ENCODE data around the gene KCTD15. TPM values are rescaled to one million over a fixed set of nuclear protein-coding genes. Genes with fewer than 3 reads are reported as not detected.

Gene KCTD15
- total RNA-seq, result 100 to 1,000 TPM in 1 of 5 donors, 10 to 100 TPM in 4; 16.5 to 172 (median 32.4) TPM
- 10 to 100 TPM; 14.1 to 28.8 (median 18.2) TPM for polyA plus RNA-seq
- long read RNA-seq, donor 1, partial matches to known transcripts, result 0 of 1 reads
- long read RNA-seq, donor 1, other reads (novel, unspliced or antisense), result 0 of 1 reads
- long read RNA-seq, donor 2, partial matches to known transcripts, result 0 of 3 reads
- long read RNA-seq, donor 2, other reads (novel, unspliced or antisense), result 0 of 3 reads
- long read RNA-seq, donor 3, partial matches to known transcripts, result 0 of 2 reads
- long read RNA-seq, donor 3, other reads (novel, unspliced or antisense), result 0 of 2 reads
- long read RNA-seq, donor 4, result 0 reads
- long read RNA-seq, donor 5, partial matches to known transcripts, result 0 of 2 reads
- long read RNA-seq, donor 5, other reads (novel, unspliced or antisense), result 0 of 2 reads
- long read RNA-seq, donor 6, partial matches to known transcripts, result 0 of 4 reads
- long read RNA-seq, donor 6, other reads (novel, unspliced or antisense), result 0 of 4 reads
- long read RNA-seq, donor 7, partial matches to known transcripts, result 0 of 4 reads
- long read RNA-seq, donor 7, other reads (novel, unspliced or antisense), result 0 of 4 reads
- long read RNA-seq, donor 8, partial matches to known transcripts, result 0 of 5 reads
- long read RNA-seq, donor 8, other reads (novel, unspliced or antisense), result 0 of 5 reads
- long read RNA-seq, donor 9, partial matches to known transcripts, result 0 of 1 reads
- long read RNA-seq, donor 9, other reads (novel, unspliced or antisense), result 0 of 1 reads
- long read RNA-seq, donor 10, result 0 reads

DNA sequence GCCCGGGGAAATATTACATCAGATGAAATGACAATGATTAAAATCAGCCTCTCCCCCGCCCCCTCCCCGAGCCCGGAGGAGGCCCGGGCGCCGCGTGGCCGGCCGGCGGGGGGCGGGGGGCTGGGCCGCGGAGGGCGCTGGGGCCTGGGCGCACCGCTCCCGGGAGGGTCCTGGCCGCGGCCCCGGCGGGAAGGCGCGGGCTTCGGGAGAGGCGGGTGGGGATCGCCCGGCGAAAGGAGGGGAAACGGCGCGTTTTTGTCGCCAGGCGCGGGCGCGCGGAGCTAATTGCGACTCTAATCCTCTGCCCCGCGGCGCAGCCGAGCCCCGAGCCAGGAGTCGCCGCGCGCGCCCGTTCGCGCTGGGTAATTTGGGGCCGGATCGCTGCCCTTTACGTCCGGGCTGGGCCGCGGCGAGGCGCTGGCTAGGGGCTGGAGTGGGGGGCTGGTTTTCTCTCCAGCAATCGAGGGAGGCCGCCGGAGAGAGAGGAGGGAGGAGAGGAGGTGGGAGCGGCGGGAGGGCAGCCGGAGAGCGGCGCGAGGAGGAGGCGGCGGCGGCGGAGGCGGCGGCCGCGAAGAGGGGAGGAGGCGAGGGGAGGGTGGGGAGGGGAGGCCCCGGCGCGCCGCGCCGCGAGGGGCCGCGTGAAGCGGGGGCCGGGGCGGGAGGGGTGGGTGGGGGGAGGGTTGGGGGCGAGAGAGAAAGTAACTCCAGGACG lies at the start of gene KCTD15:
TSS of gene KCTD15 (plus strand) at position 707 of the 712 bp plus-strand sequence. CDS start 3,585 bp downstream, outside the sequence.
- H3K4me1 ChIP-seq, result peaks cover 8 to 52% (median 39%) of the 10 kb centered on the region in 4 donors
- H3K36me3 ChIP-seq, result peaks cover 0 to 11% (median 5%) of the 10 kb centered on the region in 4 donors
- TF ChIP-seq POLR2A (IDR thresholded peaks at IDR 0.05), result no peak
- no peak for TF ChIP-seq POLR2AphosphoS5 (IDR thresholded peaks at IDR 0.05)
- TF ChIP-seq, protein P1, sequence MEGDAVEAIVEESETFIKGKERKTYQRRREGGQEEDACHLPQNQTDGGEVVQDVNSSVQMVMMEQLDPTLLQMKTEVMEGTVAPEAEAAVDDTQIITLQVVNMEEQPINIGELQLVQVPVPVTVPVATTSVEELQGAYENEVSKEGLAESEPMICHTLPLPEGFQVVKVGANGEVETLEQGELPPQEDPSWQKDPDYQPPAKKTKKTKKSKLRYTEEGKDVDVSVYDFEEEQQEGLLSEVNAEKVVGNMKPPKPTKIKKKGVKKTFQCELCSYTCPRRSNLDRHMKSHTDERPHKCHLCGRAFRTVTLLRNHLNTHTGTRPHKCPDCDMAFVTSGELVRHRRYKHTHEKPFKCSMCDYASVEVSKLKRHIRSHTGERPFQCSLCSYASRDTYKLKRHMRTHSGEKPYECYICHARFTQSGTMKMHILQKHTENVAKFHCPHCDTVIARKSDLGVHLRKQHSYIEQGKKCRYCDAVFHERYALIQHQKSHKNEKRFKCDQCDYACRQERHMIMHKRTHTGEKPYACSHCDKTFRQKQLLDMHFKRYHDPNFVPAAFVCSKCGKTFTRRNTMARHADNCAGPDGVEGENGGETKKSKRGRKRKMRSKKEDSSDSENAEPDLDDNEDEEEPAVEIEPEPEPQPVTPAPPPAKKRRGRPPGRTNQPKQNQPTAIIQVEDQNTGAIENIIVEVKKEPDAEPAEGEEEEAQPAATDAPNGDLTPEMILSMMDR (IDR thresholded peaks at IDR 0.05), result no peak
- no peak for TF ChIP-seq EP300 (IDR thresholded peaks at IDR 0.05)
- intact Hi-C loops (cut with DNase I; ENCODE audit: low total_unique reads), result loop anchor here (10.0 kb wide), 1 partner anchor 108 kb away; no protein-coding TSS in a partner anchor
- peak within 1 kb of the TSS; percentile 89 to 98 (median 96) for H3K27ac ChIP-seq
- H3K9me3 ChIP-seq, result no peaks in the 10 kb centered on the region
- DNase-seq, result peak; percentile 51 to 84
- WGBS, 5 donors, result 0 to 2% (median 1%) methylated on average over 9 to 89 of the region's 92 CpGs
- peaks cover 0 to 20% (median 0%) of the 10 kb centered on the region in 3 donors for H3K27me3 ChIP-seq
- peak within 1 kb of the TSS; percentile 75 to 88 (median 86) for H3K4me3 ChIP-seq

GRCh38 chr19:33747273-33747672 lies 49.4 kb upstream of the KCTD15 start:
- Histone ChIP-seq H3K27ac (no peak overlapping the region), H3K4me3 (no peak overlapping the region), H3K36me3 (no peaks in the 10 kb centered on the region), H3K9me3 (no peaks in the 10 kb centered on the region), H3K4me1 (no peaks in the 10 kb centered on the region), H3K27me3 (peaks cover 0 to 50% (median 3%) of the 10 kb centered on the region in 3 donors)
- 30 to 50% (median 32%) methylated on average over 4 of the region's 4 CpGs for WGBS, 5 donors
- intact Hi-C loops (cut with DNase I; ENCODE audit: low total_unique reads), result no loop called here
- DNase-seq, result no peak
- no peak for TF ChIP-seq POLR2A (IDR thresholded peaks at IDR 0.05)
- TF ChIP-seq, protein P1 (IDR thresholded peaks at IDR 0.05), result no peak

- 78 to 94% (median 92%) methylated on average over 7 to 8 of the region's 8 CpGs for WGBS, 5 donors
- Histone ChIP-seq H3K4me1 (no peaks in the 10 kb centered on the region), H3K27me3 (peaks cover 0 to 50% (median 3%) of the 10 kb centered on the region in 3 donors), H3K4me3 (no peak overlapping the region), H3K27ac (no peak overlapping the region), H3K36me3 (no peaks in the 10 kb centered on the region), H3K9me3 (no peaks in the 10 kb centered on the region)
- TF ChIP-seq, protein P1 (IDR thresholded peaks at IDR 0.05), result no peak
- TF ChIP-seq POLR2A (IDR thresholded peaks at IDR 0.05) (no peak), POLR2AphosphoS5 (IDR thresholded peaks at IDR 0.05) (no peak), EP300 (IDR thresholded peaks at IDR 0.05) (no peak)
- intact Hi-C loops (cut with DNase I; ENCODE audit: low total_unique reads), result no loop called here
- DNase-seq, result no peak
Measured at GRCh38 chr19:33748231-33748630, 48.4 kb upstream of the KCTD15 start.

- WGBS, 5 donors, result 63 to 78% (median 75%) methylated on average over 3 of the region's 3 CpGs; no CpG with 5 or more reads in 1 of the 5 donors
- no peak for DNase-seq
- peaks cover 0 to 48% (median 3%) of the 10 kb centered on the region in 3 donors for H3K27me3 ChIP-seq
Measured at GRCh38 chr19:33749016-33749415, 47.7 kb upstream of the KCTD15 start.

More at GRCh38 chr19:33749016-33749415, 47.7 kb upstream of the KCTD15 start:
- Histone ChIP-seq H3K4me3 (no peak overlapping the region), H3K27ac (no peak overlapping the region), H3K9me3 (no peaks in the 10 kb centered on the region), H3K36me3 (no peaks in the 10 kb centered on the region), H3K4me1 (no peaks in the 10 kb centered on the region)
- intact Hi-C loops (cut with DNase I; ENCODE audit: low total_unique reads), result no loop called here
- TF ChIP-seq, protein P1 (IDR thresholded peaks at IDR 0.05), result no peak

Measured in stomach (tissue), 19 donors.